ENCODE results near the gene ACAD8. TPM values are rescaled to one million over a fixed set of nuclear protein-coding genes. Genes with fewer than 3 reads are reported as not detected.

ACAD8 gene
- total RNA-seq, 1 donor from 2014 or later = 44.8 TPM

DNA sequence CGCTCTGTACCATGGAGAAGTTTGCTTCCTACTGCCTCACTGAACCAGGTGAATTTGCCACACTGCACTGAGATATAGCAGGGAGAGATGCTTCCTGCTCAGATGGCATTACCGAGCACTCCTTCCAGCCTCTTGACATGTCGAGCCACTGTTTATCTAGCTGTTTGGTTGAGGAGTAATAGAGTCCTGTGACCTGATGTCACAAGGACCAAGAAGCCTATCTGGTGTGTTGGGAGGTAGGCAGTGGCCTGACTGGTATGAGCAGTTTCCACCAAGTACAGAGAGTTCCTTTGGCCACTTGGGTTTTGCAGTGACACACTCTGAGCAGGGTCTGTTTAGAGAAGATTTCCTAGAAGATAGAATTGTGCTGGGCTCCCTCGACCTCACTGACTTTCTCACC lies 5.2 kb downstream of the ACAD8 start:
- Histone ChIP-seq H3K36me3 (peaks cover 58% of the 10 kb centered on the region), H3K27ac (no peak overlapping the region), H3K4me1 (peaks cover 12% of the 10 kb centered on the region), H3K27me3 (no peaks in the 10 kb centered on the region), H3K4me3 (no peak overlapping the region), H3K9me3 (no peaks in the 10 kb centered on the region)
- no peak for DNase-seq
- intact Hi-C loops (cut with DNase I) = no loop called here
- TF ChIP-seq, protein P1, sequence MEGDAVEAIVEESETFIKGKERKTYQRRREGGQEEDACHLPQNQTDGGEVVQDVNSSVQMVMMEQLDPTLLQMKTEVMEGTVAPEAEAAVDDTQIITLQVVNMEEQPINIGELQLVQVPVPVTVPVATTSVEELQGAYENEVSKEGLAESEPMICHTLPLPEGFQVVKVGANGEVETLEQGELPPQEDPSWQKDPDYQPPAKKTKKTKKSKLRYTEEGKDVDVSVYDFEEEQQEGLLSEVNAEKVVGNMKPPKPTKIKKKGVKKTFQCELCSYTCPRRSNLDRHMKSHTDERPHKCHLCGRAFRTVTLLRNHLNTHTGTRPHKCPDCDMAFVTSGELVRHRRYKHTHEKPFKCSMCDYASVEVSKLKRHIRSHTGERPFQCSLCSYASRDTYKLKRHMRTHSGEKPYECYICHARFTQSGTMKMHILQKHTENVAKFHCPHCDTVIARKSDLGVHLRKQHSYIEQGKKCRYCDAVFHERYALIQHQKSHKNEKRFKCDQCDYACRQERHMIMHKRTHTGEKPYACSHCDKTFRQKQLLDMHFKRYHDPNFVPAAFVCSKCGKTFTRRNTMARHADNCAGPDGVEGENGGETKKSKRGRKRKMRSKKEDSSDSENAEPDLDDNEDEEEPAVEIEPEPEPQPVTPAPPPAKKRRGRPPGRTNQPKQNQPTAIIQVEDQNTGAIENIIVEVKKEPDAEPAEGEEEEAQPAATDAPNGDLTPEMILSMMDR (IDR thresholded peaks at IDR 0.05) = no peak
- ATAC-seq = peak; percentile 82

DNA sequence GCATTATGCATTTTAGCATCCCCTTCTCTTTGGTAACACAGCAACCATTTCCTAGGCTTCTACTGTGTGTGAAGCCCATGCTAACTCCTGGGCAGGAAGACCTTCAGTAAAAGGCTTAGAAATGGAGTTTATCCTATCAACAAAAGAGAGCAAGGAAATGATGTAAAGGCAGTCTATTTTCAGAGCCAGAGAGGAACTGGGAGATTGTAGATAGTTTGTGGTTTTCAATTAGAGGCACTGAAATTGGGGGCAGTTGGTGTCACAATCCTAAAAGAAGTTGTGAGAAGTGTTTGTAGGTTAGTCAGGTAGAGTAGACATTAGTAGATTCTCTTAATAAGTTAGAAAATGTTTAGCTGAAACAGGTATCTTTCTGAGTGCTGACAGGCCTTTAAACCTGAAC lies 7.1 kb downstream of the ACAD8 start:
- Histone ChIP-seq H3K4me3 (no peak overlapping the region), H3K27me3 (no peaks in the 10 kb centered on the region), H3K36me3 (peaks cover 60% of the 10 kb centered on the region), H3K27ac (no peak overlapping the region), H3K9me3 (no peaks in the 10 kb centered on the region), H3K4me1 (peaks cover 3% of the 10 kb centered on the region)
- DNase-seq (no peak), ATAC-seq (no peak)
- intact Hi-C loops (cut with DNase I) = no loop called here
- TF ChIP-seq, protein P1 (IDR thresholded peaks at IDR 0.05) = no peak

DNA sequence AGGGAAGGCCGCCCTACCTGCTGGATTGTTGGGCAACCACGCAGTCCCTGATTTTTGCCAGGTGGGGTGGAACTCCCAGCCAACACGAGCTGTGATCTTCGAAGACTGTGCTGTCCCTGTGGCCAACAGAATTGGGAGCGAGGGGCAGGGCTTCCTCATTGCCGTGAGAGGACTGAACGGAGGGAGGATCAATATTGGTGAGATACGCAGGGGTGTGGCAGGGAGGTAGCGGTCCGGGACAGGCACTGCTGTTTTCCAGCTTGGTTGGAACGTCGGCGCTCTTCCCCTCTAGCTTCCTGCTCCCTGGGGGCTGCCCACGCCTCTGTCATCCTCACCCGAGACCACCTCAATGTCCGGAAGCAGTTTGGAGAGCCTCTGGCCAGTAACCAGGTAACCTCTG lies 7.6 kb downstream of the ACAD8 start:
- TF ChIP-seq, protein P1 (IDR thresholded peaks at IDR 0.05) = no peak
- DNase-seq = no peak
- H3K4me3 ChIP-seq = no peak overlapping the region
- no peaks in the 10 kb centered on the region for H3K9me3 ChIP-seq
- intact Hi-C loops (cut with DNase I) = no loop called here
- no peak overlapping the region for H3K27ac ChIP-seq
- no peaks in the 10 kb centered on the region for H3K4me1 ChIP-seq
- ATAC-seq = no peak
- H3K36me3 ChIP-seq = peaks cover 60% of the 10 kb centered on the region
- H3K27me3 ChIP-seq = no peaks in the 10 kb centered on the region

DNA sequence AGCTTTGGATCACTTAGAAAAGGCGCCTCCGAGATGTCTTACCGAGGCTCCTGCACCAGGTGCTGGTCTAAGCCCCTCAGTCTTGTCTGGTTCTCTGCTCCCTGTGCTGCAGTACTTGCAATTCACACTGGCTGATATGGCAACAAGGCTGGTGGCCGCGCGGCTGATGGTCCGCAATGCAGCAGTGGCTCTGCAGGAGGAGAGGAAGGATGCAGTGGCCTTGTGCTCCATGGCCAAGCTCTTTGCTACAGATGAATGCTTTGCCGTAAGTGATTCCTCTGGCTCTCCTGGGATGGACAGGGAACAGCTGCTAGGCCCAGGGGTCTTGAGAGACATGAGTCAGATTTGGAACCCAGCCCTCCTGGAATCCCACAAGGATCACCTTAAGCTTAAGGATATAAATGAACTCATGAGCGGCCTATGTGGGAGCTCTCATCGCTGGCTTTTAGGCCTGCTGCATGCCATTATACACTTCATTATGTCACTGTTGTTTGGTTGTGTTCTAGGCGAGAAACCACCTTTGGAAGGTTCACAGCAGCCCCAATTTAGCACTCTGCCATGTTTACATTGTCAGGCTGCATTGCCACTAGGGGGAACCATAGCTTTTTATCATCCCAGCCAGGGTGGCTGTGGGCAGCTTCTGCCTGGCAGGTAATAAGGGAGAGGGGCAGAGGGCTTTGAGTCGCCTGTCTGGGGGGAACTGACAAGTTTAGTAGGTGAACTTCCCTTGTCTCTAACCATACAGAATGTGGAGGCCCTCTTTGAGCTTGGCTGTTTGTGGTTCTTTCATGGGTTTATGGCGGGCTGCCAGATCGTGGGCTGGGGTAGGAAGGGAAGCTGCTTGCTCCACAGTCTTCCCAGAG lies 8.5 kb downstream of the ACAD8 start:
- TF ChIP-seq, protein P1 (IDR thresholded peaks at IDR 0.05) = peak; percentile 51
- no peak overlapping the region for H3K4me3 ChIP-seq
- H3K36me3 ChIP-seq = peaks cover 60% of the 10 kb centered on the region
- DNase-seq (no peak), ATAC-seq (peak; percentile 35)
- H3K27ac ChIP-seq = no peak overlapping the region
- intact Hi-C loops (cut with DNase I) = no loop called here
- H3K4me1 ChIP-seq = peaks cover 6% of the 10 kb centered on the region
- H3K27me3 ChIP-seq = no peaks in the 10 kb centered on the region
- H3K9me3 ChIP-seq = no peaks in the 10 kb centered on the region

DNA sequence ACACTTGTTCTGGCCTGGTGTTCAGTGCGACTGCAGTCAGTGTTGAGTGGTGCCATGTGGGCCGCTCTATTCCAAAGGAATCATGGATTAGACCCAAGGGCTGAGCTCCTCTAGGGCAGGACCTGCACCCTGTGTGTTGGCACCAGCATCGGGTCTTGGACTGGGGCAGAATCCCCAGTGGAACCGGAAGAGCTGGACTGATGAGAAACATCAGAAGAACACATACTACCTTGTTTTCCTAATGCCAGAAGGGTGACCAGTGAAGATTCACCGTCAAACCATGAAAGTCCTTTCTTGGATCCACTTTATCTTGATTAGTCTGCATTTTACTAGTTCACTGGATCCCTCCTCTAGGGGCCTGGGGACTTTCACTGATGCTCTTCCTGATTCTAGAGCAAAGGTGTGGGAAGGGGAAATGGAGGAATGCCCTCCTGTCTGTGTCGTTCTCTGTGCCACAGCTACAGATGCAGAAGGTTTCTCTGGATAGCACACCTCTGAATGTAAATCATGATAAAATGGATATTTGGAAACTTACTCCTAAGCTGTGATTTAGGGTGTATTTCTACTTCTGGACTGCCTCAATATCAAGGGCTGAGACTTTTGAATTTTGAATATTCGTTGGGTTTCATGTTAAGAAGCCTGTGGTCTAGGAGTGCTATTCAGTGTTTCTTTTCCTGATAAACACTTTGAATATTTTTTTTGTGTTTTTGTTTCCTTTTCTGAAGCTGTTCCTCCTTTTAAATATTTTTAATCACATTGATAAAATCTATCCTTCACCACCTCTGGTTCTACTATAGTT lies 11.8 kb downstream of the ACAD8 start:
- Histone ChIP-seq H3K4me1 (peaks cover 16% of the 10 kb centered on the region), H3K4me3 (no peak overlapping the region), H3K27me3 (no peaks in the 10 kb centered on the region), H3K36me3 (peaks cover 36% of the 10 kb centered on the region), H3K27ac (no peak overlapping the region), H3K9me3 (no peaks in the 10 kb centered on the region)
- TF ChIP-seq, protein P1 (IDR thresholded peaks at IDR 0.05) = no peak
- intact Hi-C loops (cut with DNase I) = no loop called here
- ATAC-seq (no peak), DNase-seq (no peak)

All from upper lobe of right lung (tissue), 1 donor.